Mesodermal cell (in vitro differentiated cells): ENCODE data around the gene GPX6.

Source experiments
- H3K27ac ChIP-seq: 2 replicates; pipeline ENCODE4 v1.7.0; 2013; ENCODE audit warnings: mild to moderate bottlenecking, low read depth, low read length, moderate library complexity; ENCODE audit not compliant: severe bottlenecking
- H3K36me3 ChIP-seq: 2 replicates; pipeline ENCODE4 v1.7.1; 2013; ENCODE audit warnings: mild to moderate bottlenecking, low read length, moderate library complexity; ENCODE audit not compliant: control insufficient read depth, insufficient read depth
- H3K4me1 ChIP-seq: one replicate; pipeline ENCODE4 v1.7.1; 2013; ENCODE audit warnings: mild to moderate bottlenecking, low read length; ENCODE audit not compliant: insufficient read depth, control insufficient read depth, poor library complexity, severe bottlenecking
- H3K4me3 ChIP-seq: 2 replicates; pipeline ENCODE4 v1.7.0; 2013; ENCODE audit warnings: low read length, control low read depth, mild to moderate bottlenecking; ENCODE audit not compliant: insufficient read depth, poor library complexity, severe bottlenecking; ENCODE audit errors: extremely low read depth
- H3K9me3 ChIP-seq: 2 replicates; pipeline ENCODE4 v1.7.1; 2013; ENCODE audit warnings: mild to moderate bottlenecking, low read length, moderate library complexity; ENCODE audit not compliant: control insufficient read depth
- WGBS, 2 experiments: methylation state at CpG; one replicate each; pipeline ENCODE4 v1.1.5; 2013; ENCODE audit warnings: missing lambda C conversion rate in 2 of 2; ENCODE audit not compliant: insufficient coverage in 2 of 2; 5-methylcytosine and 5-hydroxymethylcytosine counted together

Gene GPX6

DNA sequence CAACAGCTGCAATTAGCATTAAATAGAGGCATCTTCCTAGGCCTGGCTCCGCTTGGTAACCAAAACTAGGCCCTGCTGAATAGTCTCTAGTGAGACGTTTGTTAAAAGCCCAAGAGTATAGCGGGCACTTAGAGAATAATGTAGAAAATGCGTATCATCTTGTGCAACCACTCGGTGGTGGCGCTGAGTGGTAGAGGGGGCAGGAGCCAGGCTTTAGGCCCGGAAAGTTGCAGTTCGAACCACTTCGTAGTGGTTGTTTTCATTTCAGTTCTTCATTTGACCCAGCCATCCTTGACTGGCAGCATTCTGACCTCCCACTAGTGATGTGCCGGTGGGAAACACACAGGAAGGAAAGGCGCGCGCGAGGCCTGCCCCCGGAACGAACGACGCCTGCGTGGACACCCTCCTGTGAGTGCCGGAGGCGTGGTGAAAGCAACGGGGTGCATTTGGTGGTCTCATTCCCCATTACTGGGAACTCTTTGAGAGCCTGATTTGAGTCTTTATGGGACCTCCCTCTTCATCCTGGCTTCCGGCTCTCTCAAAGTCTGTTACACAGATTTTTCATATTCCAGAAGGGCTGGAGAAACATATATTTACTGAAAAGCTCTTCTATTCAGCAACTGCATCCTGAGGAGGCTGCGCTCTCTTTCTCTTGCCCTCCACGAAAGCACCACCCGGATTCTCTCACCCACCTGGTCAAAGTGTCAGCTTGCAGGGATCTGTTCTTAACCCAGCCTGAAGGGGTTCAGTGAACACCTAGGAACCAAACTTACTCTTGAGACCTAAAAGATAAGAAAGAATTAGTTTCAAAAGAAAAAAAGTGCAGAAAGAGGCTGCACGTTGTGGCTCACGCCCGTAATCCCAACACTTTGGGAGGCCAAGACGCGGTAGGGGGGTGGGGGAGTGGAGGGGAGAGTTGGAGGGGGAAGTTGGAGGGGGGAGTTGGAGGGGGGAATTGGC, 28.3 kb upstream of the GPX6 start:
- H3K27ac ChIP-seq = peak overlapping the region; percentile 60
- H3K9me3 ChIP-seq = no peaks in the 10 kb centered on the region
- H3K4me3 ChIP-seq = peak overlapping the region; percentile 42
- no peaks in the 10 kb centered on the region for H3K36me3 ChIP-seq
- H3K4me1 ChIP-seq = no peaks in the 10 kb centered on the region
- 10 to 15% methylated on average over 12 to 22 of the region's 31 CpGs for WGBS, 2 experiments

DNA sequence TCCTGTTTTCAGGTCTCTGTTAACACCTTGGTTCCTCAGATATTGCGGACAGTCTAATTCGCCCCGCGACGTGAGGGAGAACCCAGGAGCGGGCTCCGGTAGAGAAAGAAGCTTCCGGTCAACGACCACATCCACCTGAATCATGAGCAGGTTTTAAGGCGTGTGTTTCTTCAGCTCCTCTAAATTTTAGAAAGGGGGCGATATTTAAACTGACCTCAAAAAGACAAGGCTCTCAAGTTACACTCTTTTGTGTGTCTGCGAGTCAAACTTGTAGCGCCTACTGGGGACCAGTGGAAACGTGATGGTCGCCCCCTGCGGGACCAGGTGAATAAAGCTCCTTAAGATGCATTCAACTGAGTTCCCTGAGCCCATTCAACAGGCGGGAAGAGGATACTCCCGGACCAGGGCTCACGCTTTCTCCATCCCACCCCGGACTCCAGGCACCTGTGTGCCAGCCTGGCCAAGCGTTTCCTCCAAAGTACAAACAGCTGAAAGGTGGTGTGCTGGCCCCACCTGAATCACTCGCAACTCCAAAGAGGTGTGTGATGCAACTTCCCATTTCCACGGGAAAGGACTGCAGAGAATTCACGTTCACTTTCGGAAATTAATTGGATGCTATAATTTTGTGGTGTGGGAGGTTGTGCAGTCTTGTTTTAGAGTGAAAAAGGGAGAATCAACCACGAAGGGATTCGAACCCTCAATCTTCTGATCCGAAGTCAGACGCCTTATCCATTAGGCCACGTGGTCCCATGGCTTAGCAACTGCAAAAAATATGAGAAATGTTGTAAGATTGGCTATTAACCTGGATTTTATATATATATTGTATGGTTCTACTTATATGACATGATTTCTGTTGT, 27.1 kb upstream of the GPX6 start:
- Histone ChIP-seq H3K9me3 (no peaks in the 10 kb centered on the region), H3K27ac (no peak overlapping the region), H3K36me3 (no peaks in the 10 kb centered on the region), H3K4me3 (peak overlapping the region; percentile 42), H3K4me1 (no peaks in the 10 kb centered on the region)
- WGBS, 2 experiments = 5 to 7% methylated on average over 12 to 24 of the region's 30 CpGs

DNA sequence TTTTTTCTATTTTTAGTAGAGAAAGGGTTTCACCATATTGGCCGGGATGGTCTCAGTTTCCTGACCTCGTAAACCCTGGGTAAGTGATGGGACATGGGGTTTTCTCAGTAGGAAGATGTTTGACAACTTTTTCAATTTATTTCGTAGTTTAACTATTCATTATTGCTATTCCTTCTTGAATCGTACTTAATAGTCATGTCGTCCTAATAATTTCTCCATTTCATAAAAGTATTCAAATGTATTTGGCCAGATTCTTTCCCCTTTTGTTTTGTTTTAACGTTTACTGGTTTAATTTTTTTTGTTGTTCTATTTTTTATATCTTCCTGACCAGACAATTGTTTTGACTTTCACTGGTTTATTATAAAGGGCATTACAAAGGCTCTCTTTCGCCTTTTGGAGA, 26.4 kb upstream of the GPX6 start:
- H3K9me3 ChIP-seq = no peaks in the 10 kb centered on the region
- H3K4me3 ChIP-seq = peak overlapping the region; percentile 31
- H3K4me1 ChIP-seq = no peaks in the 10 kb centered on the region
- H3K27ac ChIP-seq = no peak overlapping the region
- WGBS, 2 experiments = 72 to 90% methylated on average over 2 of the region's 7 CpGs
- no peaks in the 10 kb centered on the region for H3K36me3 ChIP-seq

DNA sequence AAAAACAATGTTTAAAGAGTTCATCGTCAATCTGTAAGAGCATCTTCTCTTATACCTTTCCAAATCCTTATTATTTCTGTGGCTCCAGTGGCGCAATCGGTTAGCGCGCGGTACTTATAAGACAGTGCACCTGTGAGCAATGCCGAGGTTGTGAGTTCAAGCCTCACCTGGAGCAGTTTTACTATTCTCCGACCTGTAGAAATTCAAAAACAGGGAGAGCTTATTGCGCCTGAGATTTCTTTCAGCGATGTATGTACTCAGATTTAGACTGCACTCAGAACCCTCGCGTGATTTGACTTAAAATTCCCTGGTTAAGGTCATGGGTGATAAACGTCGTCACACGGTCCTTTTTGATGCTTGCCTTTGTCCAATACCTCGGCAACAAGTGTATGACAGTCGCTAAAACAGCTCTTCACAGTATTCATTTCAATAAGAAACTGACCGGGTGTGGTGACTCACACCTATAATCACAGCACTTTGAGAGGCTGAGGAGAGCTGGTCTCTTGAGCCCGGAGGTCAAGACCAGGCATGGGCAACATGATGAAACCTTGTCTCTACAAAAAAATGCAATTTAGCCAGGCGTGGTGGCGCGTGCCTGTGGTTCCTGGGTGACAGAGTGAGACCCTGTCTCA, 22.0 kb upstream of the GPX6 start:
- Histone ChIP-seq H3K36me3 (no peaks in the 10 kb centered on the region), H3K4me3 (peak overlapping the region; percentile 24), H3K27ac (no peak overlapping the region), H3K9me3 (no peaks in the 10 kb centered on the region), H3K4me1 (no peaks in the 10 kb centered on the region)
- WGBS, 2 experiments = 24 to 28% methylated on average over 18 to 21 of the region's 22 CpGs

DNA sequence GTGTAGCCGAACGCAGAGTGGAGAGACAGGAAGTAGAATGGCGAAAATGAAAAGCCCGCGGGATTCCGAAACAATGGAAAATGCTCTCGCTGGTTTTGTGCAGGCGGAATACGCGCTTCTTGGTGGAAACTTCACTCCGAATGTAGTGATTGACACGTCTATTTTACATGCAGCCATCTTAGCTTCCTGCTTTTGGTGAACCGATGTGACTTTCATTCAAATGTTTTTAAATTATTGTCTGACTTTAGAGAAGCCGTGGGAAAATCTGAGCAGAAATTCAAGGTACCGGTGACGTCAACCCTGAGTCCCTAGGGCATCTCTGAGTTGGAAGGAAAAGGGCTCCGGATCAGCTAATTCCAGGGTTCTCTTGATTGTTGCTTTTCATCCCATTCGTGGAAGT, 21.5 kb upstream of the GPX6 start:
- Histone ChIP-seq H3K27ac (no peak overlapping the region), H3K9me3 (no peaks in the 10 kb centered on the region), H3K36me3 (no peaks in the 10 kb centered on the region), H3K4me3 (peak overlapping the region; percentile 24), H3K4me1 (no peaks in the 10 kb centered on the region)
- WGBS, 2 experiments = 16 to 22% methylated on average over 15 to 16 of the region's 18 CpGs

DNA sequence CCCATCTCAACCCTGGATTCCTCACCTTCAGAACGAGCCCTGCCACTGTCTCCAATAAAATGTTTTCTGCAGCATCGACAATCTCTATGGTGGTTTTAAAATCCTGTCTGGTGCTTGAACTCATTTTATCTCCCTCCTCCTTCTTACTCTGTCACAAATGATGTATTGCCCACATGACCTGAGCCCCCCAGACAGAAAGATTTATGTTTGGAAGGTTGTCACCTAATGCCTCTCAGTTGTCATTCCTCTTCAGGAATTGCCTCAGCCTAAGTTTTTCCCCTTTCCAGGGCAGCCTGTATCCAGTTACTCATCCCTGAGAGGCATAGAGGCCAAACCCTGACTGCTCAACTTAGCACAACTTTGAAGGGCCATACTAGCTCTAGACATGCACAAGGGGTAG, 19.3 kb upstream of the GPX6 start:
- Histone ChIP-seq H3K4me1 (no peaks in the 10 kb centered on the region), H3K4me3 (no peak overlapping the region), H3K9me3 (no peaks in the 10 kb centered on the region), H3K27ac (no peak overlapping the region), H3K36me3 (no peaks in the 10 kb centered on the region)
- 89% methylated on average over 2 of the region's 2 CpGs; no CpG with 5 or more reads in 1 of the 2 experiments for WGBS, 2 experiments

DNA sequence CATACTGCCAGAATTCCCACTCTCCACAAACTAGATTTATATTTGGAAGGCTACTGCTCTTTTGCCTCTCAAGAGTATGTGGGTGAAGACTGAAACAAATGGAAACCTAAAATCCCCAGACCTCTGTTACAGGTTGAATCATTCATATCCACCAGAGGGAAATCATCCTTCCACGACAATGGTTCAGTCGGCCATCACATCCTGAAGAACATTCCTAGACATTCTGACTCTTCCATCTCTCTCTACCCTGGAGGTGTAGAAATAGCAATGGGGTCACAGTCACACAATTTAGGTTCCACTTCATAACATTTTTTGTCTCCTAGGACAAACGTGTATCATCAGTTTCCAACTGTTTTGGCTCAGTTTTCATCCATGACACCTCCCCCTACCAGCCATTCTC, 18.7 kb upstream of the GPX6 start:
- Histone ChIP-seq H3K4me3 (no peak overlapping the region), H3K27ac (no peak overlapping the region), H3K9me3 (no peaks in the 10 kb centered on the region), H3K36me3 (no peaks in the 10 kb centered on the region), H3K4me1 (no peaks in the 10 kb centered on the region)
- WGBS, 2 experiments = 71 to 82% methylated on average over 1 of the region's 3 CpGs

DNA sequence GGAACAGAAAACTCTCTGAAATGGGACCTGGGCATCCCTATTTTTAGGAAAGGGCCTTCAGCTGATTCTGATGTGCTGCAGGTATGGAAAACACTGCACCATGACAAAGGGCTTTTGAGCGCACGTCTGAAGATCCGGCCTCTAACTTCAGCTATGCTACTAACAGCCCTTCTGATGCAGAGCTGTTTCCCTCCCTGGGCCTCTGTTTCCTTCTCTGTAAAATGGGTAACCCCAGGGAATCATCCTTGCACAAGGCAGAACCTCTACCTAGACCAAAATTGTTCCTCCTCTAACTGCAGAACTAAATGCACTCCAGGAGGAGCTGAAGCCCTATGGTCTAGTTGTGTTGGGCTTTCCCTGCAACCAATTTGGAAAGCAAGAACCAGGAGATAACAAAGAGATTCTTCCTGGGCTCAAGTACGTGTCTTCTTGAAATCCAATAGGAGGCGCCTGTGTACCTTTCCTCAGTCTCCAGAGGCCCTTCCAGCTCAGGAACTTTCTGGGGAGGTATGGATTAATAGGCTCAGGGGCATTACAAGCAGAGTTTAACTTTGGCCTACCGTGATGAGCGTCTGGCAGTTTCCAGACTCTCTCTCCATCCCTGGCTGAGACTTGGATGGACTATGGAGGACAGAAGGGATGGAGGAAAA, 16.0 kb upstream of the GPX6 start:
- 68 to 78% methylated on average over 4 to 5 of the region's 7 CpGs for WGBS, 2 experiments
- Histone ChIP-seq H3K4me3 (no peak overlapping the region), H3K36me3 (no peaks in the 10 kb centered on the region), H3K4me1 (no peaks in the 10 kb centered on the region), H3K9me3 (no peaks in the 10 kb centered on the region), H3K27ac (no peak overlapping the region)

DNA sequence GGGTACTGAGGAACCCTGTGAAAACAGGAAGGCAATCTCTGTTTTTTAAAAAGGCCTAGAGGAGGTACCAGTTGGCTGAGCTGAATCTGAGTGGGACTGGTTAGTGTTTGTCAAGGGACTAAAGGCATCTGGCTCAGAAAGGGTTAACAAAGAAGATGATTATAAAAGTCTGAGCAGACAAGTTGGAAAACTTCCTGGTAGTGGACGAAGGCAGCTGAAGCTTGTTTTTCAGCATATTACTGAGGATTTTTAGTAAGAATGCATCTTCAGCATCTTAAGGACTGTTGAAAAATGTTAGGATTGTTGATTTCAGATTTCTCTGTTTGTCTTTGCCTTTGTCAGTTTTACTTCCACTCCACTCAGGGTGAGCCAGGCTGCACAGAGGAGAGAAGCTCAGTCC, 15.2 kb upstream of the GPX6 start:
- Histone ChIP-seq H3K9me3 (no peaks in the 10 kb centered on the region), H3K36me3 (no peaks in the 10 kb centered on the region), H3K4me3 (no peak overlapping the region), H3K4me1 (peaks cover 7% of the 10 kb centered on the region), H3K27ac (no peak overlapping the region)
- 57 to 60% methylated on average over 1 of the region's 1 CpG for WGBS, 2 experiments

DNA sequence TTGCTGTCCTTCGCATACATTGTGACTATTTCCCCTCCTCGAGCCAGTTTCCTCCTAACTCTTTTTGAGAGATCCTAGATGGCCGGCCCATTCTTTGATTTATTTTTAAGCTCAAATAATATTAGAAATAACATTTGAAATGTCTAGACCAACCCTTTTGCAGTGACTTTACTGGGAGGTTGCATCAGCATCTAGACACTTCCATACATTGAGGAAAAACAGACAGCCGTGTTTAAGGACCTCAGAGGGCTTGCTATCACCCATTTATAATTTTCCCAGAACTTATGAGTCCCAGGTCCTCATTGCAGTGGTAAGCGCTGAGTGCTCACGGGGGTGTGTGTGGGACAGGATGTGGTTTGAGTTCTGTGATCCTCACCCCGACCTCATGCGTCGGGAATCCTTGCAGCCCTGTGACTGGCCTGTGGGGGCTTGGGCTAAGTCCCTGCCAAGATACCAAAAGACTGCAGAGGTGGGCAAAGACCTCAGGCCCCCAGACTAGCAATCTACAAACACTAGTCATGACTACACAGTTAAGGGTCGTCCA, 10.0 kb upstream of the GPX6 start, which contains the start of gene GPX5:
Gene GPX5, plus strand, starts transcription at position 386 of the 544 bp plus-strand sequence. Its CDS starts 133 bp downstream, at position 519.
- WGBS, 2 experiments = 78 to 83% methylated on average over 3 to 4 of the region's 10 CpGs
- peak within 1 kb of the TSS; percentile 47 for H3K27ac ChIP-seq
- H3K36me3 ChIP-seq = no peaks in the 10 kb centered on the region
- peaks cover 12% of the 10 kb centered on the region for H3K4me1 ChIP-seq
- H3K9me3 ChIP-seq = no peaks in the 10 kb centered on the region
- H3K4me3 ChIP-seq = no peak within 1 kb of the TSS
